Measurements from ENCODE around the gene ZC3H10. TPM values are rescaled to one million over a fixed set of nuclear protein-coding genes. Genes with fewer than 3 reads are reported as not detected.

Gene ZC3H10
- total and polyA plus RNA-seq, 2 donors (not counting 3 experiments of a cell fraction or from before 2014, with no cell fraction given) = 2.6 to 10.1 TPM

GRCh38 chr12:56154818-56155217 lies 36.8 kb downstream of the ZC3H10 start:
- Histone ChIP-seq H2AFZ (ENCODE audit: low read depth, low read length) (no peak overlapping the region), H3K36me3 (ENCODE audit: control insufficient read depth in 2 of 2, extremely low read depth in 1 of 2, insufficient read depth in 2 of 2, low read length in 2 of 2) (peaks cover 3 to 7% of the 10 kb centered on the region in 2 experiments), H3K27me3 (ENCODE audit: control insufficient read depth in 2 of 2, insufficient read depth in 2 of 2, low read length in 2 of 2) (no peaks in the 10 kb centered on the region), H3K9ac (replicated peaks; ENCODE audit: extremely low read depth, insufficient read depth, low read length) (no peak overlapping the region), H3K27ac (ENCODE audit: insufficient read depth, low read depth, low read length) (no peak overlapping the region), H3K9me1 (replicated peaks; ENCODE audit: control insufficient read depth, extremely low read depth, insufficient read depth, low read length) (no peaks in the 10 kb centered on the region), H3K79me2 (ENCODE audit: control insufficient read depth, insufficient read depth, low read length) (peaks cover 21% of the 10 kb centered on the region), H4K20me1 (replicated peaks; ENCODE audit: control insufficient read depth, extremely low read depth, insufficient read depth, low read length) (no peaks in the 10 kb centered on the region), H3K9me3 (replicated peaks; ENCODE audit: control insufficient read depth, insufficient read depth, low read length) (no peaks in the 10 kb centered on the region), H3K4me2 (ENCODE audit: insufficient read depth, low read length) (no peak overlapping the region), H3K4me1 (ENCODE audit: control insufficient read depth, extremely low read depth, insufficient read depth, low read length) (peaks cover 22% of the 10 kb centered on the region), H3K4me3 (replicated peaks in 1 of 3; ENCODE audit: insufficient read depth in 1 of 3, low read depth in 1 of 3, low read length in 3 of 3) (no peak overlapping the region)
- no TSS peak for BruUV-seq (replicated peaks)
- ChIA-PET POLR2A (no interaction called here), CTCF (interaction anchor here (0.7 to 1.9 kb wide), 3 partner anchors 27 to 30 kb away, joined by 3 to 6 read pairs (median 4); partner anchors contain the start of gene ESYT1)
- TF ChIP-seq EZH2 (IDR thresholded peaks at IDR 0.05; ENCODE audit: borderline replicate concordance, low read depth, low read length, severe bottlenecking) = no peak
- FAIRE-seq = no peak
- dilution Hi-C loops (cut with MboI; ENCODE audit: extremely low pct_ligation_motif_present, low sequenced_read_pairs) (no loop called here), intact Hi-C loops (cut with micrococcal nuclease) (no loop called here)
- DNase-seq (ENCODE audit: low read depth, low spot score) = no peak

GRCh38 chr12:56155256-56155845 lies 37.3 kb downstream of the ZC3H10 start:
- peaks cover 26% of the 10 kb centered on the region for H3K79me2 ChIP-seq (ENCODE audit: control insufficient read depth, insufficient read depth, low read length)
- POLR2A ChIA-PET = no interaction called here
- H3K27me3 ChIP-seq (ENCODE audit: control insufficient read depth in 2 of 2, insufficient read depth in 2 of 2, low read length in 2 of 2) = no peaks in the 10 kb centered on the region
- H3K9ac ChIP-seq (replicated peaks; ENCODE audit: extremely low read depth, insufficient read depth, low read length) = no peak overlapping the region
- intact Hi-C loops (cut with micrococcal nuclease) = no loop called here
- H3K36me3 ChIP-seq (ENCODE audit: control insufficient read depth in 2 of 2, extremely low read depth in 1 of 2, insufficient read depth in 2 of 2, low read length in 2 of 2) = peaks cover 6 to 9% of the 10 kb centered on the region in 2 experiments
- no peak overlapping the region for H3K4me3 ChIP-seq (replicated peaks in 1 of 3; ENCODE audit: insufficient read depth in 1 of 3, low read depth in 1 of 3, low read length in 3 of 3)
- CTCF ChIA-PET = interaction anchor here (0.7 to 1.9 kb wide), 3 partner anchors 27 to 31 kb away, joined by 3 to 6 read pairs (median 4); partner anchors contain the start of gene ESYT1
- no peak for FAIRE-seq
- no peak overlapping the region for H2AFZ ChIP-seq (ENCODE audit: low read depth, low read length)
- no peak overlapping the region for H3K27ac ChIP-seq (ENCODE audit: insufficient read depth, low read depth, low read length)
- dilution Hi-C loops (cut with MboI; ENCODE audit: extremely low pct_ligation_motif_present, low sequenced_read_pairs) = no loop called here
- DNase-seq (ENCODE audit: low read depth, low spot score) = no peak
- H4K20me1 ChIP-seq (replicated peaks; ENCODE audit: control insufficient read depth, extremely low read depth, insufficient read depth, low read length) = no peaks in the 10 kb centered on the region
- BruUV-seq (replicated peaks) = no TSS peak
- H3K9me1 ChIP-seq (replicated peaks; ENCODE audit: control insufficient read depth, extremely low read depth, insufficient read depth, low read length) = no peaks in the 10 kb centered on the region
- no peaks in the 10 kb centered on the region for H3K9me3 ChIP-seq (replicated peaks; ENCODE audit: control insufficient read depth, insufficient read depth, low read length)
- H3K4me2 ChIP-seq (ENCODE audit: insufficient read depth, low read length) = no peak overlapping the region
- TF ChIP-seq, protein P1, sequence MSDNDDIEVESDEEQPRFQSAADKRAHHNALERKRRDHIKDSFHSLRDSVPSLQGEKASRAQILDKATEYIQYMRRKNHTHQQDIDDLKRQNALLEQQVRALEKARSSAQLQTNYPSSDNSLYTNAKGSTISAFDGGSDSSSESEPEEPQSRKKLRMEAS (IDR thresholded peaks at IDR 0.05; ENCODE audit: insufficient read depth, insufficient read length) = no peak
- TF ChIP-seq, protein P2, sequence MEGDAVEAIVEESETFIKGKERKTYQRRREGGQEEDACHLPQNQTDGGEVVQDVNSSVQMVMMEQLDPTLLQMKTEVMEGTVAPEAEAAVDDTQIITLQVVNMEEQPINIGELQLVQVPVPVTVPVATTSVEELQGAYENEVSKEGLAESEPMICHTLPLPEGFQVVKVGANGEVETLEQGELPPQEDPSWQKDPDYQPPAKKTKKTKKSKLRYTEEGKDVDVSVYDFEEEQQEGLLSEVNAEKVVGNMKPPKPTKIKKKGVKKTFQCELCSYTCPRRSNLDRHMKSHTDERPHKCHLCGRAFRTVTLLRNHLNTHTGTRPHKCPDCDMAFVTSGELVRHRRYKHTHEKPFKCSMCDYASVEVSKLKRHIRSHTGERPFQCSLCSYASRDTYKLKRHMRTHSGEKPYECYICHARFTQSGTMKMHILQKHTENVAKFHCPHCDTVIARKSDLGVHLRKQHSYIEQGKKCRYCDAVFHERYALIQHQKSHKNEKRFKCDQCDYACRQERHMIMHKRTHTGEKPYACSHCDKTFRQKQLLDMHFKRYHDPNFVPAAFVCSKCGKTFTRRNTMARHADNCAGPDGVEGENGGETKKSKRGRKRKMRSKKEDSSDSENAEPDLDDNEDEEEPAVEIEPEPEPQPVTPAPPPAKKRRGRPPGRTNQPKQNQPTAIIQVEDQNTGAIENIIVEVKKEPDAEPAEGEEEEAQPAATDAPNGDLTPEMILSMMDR (IDR thresholded peaks at IDR 0.05; ENCODE audit: extremely low read depth in 1 of 2, insufficient read depth in 1 of 2, low read depth in 1 of 2, low read length in 2 of 2) = no peak
- TF ChIP-seq GATA2 (IDR thresholded peaks at IDR 0.05; ENCODE audit: insufficient read depth, insufficient read length, low read depth, low read length) (no peak), POLR2A (IDR thresholded peaks at IDR 0.05; ENCODE audit: low read depth, low read length) (no peak), JUN (IDR thresholded peaks at IDR 0.05; ENCODE audit: borderline replicate concordance, insufficient read depth, insufficient read length, low read depth) (no peak), FOS (IDR thresholded peaks at IDR 0.05; ENCODE audit: borderline replicate concordance, insufficient read depth, low read length) (no peak), POLR2AphosphoS5 (IDR thresholded peaks at IDR 0.05; ENCODE audit: insufficient read depth, low read depth, low read length) (no peak), EZH2 (IDR thresholded peaks at IDR 0.05; ENCODE audit: borderline replicate concordance, low read depth, low read length, severe bottlenecking) (no peak), MYC (IDR thresholded peaks at IDR 0.05; ENCODE audit: low read depth, low read length) (no peak)
- H3K4me1 ChIP-seq (ENCODE audit: control insufficient read depth, extremely low read depth, insufficient read depth, low read length) = peaks cover 26% of the 10 kb centered on the region

Data from endothelial cell of umbilical vein (primary cell).